Measurements from ENCODE around the gene CPD. TPM values are rescaled to one million over a fixed set of nuclear protein-coding genes. Genes with fewer than 3 reads are reported as not detected.
"Not testable (repeated sequence)": the region's sequence is repeated elsewhere in the genome, so short reads cannot be mapped to it uniquely, and the experiment has no call there.

Gene CPD
- total RNA-seq, 4 donors from 2014 or later, result 20.8 to 32.4 (median 28.0) TPM

DNA sequence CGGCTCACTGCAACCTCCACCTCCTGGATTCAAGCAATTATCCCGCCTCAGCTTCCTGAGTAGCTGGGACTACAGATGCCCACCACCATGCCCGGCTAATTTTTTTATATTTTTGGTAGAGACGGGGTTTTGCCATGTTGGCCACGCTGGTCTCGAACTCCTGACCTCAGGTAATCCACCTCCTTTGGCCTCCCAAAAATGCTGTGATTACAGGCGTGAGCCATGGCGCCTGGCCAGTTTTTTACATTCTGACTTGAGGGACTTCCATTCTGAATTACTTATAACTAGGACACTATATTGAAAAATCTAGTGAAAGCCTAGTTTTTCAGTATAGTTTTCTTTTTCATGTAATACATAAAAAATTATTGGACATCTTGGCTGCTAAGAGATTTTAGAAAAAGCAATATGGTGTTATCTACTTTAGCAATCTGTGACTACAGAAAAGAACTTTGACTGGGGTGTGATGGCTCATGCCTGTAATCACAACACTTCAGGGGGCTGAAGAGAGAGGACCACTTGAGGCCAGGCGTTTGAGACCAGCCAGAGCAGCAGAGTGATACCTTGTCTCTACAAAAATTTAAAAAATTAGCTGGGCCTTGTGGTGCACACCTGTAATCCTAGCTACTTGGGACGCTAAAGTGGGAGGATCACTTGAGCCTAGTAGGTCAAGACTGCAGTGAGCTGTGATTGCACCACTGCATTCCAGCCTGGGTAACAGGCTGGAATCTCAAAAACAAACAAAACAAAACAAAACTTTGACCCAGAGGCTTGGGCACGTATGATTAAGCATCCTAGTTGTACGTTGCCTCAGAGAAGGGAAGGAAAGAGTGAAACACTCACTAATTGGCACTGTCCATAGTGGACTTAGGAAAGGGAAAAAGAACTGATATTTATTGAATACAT, 71.6 kb downstream of the CPD start:
- no peaks in the 10 kb centered on the region for H3K9me3 ChIP-seq
- no peak overlapping the region for H3K4me3 ChIP-seq
- intact Hi-C loops (cut with DNase I; ENCODE audit: low total_unique reads) (no loop called here), in situ Hi-C loops (cut with MboI; ENCODE audit: low sequenced_read_pairs in 4 of 4) (no loop called here)
- no peak overlapping the region for H3K27ac ChIP-seq
- H3K36me3 ChIP-seq, result peaks cover 0 to 24% of the 10 kb centered on the region in 2 donors
- no peaks in the 10 kb centered on the region for H3K27me3 ChIP-seq
- peaks cover 12 to 23% of the 10 kb centered on the region in 2 donors for H3K4me1 ChIP-seq
- no peak for ATAC-seq
- no peak for DNase-seq
- TF ChIP-seq, protein P1, sequence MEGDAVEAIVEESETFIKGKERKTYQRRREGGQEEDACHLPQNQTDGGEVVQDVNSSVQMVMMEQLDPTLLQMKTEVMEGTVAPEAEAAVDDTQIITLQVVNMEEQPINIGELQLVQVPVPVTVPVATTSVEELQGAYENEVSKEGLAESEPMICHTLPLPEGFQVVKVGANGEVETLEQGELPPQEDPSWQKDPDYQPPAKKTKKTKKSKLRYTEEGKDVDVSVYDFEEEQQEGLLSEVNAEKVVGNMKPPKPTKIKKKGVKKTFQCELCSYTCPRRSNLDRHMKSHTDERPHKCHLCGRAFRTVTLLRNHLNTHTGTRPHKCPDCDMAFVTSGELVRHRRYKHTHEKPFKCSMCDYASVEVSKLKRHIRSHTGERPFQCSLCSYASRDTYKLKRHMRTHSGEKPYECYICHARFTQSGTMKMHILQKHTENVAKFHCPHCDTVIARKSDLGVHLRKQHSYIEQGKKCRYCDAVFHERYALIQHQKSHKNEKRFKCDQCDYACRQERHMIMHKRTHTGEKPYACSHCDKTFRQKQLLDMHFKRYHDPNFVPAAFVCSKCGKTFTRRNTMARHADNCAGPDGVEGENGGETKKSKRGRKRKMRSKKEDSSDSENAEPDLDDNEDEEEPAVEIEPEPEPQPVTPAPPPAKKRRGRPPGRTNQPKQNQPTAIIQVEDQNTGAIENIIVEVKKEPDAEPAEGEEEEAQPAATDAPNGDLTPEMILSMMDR (IDR thresholded peaks at IDR 0.05 in 4 of 5, conservative IDR thresholded peaks at IDR 0.05 in 1 of 5), result no peak
- no peak for TF ChIP-seq POLR2A (IDR thresholded peaks at IDR 0.05)

DNA sequence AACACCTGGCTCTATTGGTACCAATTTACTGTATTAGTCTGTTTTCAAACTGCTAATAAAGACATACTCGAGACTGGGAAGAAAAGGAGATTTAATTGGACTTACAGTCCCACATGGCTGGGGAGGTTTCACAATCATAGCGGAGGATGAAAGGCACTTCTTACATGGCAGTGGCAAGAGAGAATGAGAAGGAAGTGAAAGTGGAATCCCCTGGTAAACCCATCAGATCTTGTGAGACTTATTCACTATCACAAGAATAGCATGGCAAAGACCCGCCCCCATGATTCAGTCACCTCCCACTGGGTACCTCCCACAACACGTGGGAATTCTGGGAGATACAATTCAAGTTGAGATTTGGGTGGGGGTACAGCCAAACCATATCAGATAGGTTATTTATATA, 75.9 kb downstream of the CPD start:
- in situ Hi-C loops (cut with MboI; ENCODE audit: low sequenced_read_pairs in 4 of 4) (no loop called here), intact Hi-C loops (cut with DNase I; ENCODE audit: low total_unique reads) (no loop called here)
- Histone ChIP-seq H3K27ac (no peak overlapping the region), H3K4me1 (peaks cover 6 to 13% of the 10 kb centered on the region in 2 donors), H3K4me3 (no peak overlapping the region), H3K9me3 (no peaks in the 10 kb centered on the region), H3K36me3 (peaks cover 0 to 40% of the 10 kb centered on the region in 2 donors), H3K27me3 (no peaks in the 10 kb centered on the region)
- TF ChIP-seq, protein P1 (IDR thresholded peaks at IDR 0.05 in 4 of 5, conservative IDR thresholded peaks at IDR 0.05 in 1 of 5), result no peak
- TF ChIP-seq POLR2A (IDR thresholded peaks at IDR 0.05), result no peak
- ATAC-seq (no peak), DNase-seq (no peak)

DNA sequence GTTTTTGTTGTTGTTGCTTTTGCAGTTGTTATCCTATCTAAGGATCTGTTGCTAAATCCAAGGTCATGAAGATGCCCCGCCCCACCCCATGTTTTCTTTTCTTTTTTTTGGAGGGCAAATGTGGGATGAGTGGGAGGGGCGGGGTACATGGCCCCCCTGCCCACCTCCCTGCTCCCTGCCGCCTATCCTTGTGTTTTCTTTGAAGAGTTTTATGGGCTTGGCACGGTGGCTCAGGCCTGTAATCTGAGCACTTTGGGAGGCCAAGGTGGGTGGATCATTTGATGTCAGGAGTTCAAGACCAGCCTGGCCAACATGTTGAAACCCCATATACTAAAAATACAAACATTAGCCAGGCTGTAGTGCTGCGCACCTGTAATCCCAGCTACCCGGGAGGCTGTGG, 79.6 kb downstream of the CPD start:
- H3K9me3 ChIP-seq, result no peaks in the 10 kb centered on the region
- in situ Hi-C loops (cut with MboI; ENCODE audit: low sequenced_read_pairs in 4 of 4), result no loop called here
- H3K4me1 ChIP-seq, result no peaks in the 10 kb centered on the region
- no peak overlapping the region for H3K4me3 ChIP-seq
- ATAC-seq (no peak), DNase-seq (no peak)
- no peaks in the 10 kb centered on the region for H3K27me3 ChIP-seq
- no peak for TF ChIP-seq POLR2A (IDR thresholded peaks at IDR 0.05)
- TF ChIP-seq, protein P1 (IDR thresholded peaks at IDR 0.05 in 4 of 5, conservative IDR thresholded peaks at IDR 0.05 in 1 of 5), result no peak
- intact Hi-C loops (cut with DNase I; ENCODE audit: low total_unique reads), result no loop called here
- H3K27ac ChIP-seq, result no peak overlapping the region
- H3K36me3 ChIP-seq, result peaks cover 0 to 61% of the 10 kb centered on the region in 2 donors

DNA sequence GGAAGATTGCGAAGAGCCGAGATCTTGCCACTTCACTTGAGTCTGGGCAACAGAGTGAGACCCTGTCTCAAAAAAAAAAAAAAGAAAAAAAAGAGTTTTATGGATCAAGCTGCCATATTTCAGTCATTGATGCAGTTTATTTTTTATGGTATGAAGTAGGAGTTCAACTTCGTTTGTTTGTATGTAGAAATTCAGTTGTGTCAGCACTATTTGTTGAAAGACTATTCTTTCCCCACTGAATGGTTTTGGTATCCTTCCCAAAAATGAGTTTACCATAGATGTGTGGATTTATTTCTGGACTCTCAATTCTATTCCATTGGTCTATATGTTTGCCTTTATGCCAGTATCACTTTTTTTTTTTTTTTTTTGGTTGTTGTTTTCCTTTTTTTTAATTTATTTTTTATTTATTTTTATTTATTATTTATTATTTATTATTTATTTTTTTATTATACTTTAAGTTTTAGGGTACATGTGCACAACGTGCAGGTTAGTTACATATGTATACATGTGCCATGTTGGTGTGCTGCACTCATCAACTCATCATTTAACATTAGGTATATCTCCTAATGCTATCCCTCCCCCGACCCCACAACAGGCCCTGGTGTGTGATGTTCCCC, 80.2 kb downstream of the CPD start:
- in situ Hi-C loops (cut with MboI; ENCODE audit: low sequenced_read_pairs in 4 of 4); H3K27me3 ChIP-seq; DNase-seq; intact Hi-C loops (cut with DNase I; ENCODE audit: low total_unique reads); ATAC-seq; H3K9me3 ChIP-seq; H3K27ac ChIP-seq; H3K4me3 ChIP-seq; H3K4me1 ChIP-seq: not testable (repeated sequence)
- peaks cover 0 to 56% of the 10 kb centered on the region in 2 donors for H3K36me3 ChIP-seq

DNA sequence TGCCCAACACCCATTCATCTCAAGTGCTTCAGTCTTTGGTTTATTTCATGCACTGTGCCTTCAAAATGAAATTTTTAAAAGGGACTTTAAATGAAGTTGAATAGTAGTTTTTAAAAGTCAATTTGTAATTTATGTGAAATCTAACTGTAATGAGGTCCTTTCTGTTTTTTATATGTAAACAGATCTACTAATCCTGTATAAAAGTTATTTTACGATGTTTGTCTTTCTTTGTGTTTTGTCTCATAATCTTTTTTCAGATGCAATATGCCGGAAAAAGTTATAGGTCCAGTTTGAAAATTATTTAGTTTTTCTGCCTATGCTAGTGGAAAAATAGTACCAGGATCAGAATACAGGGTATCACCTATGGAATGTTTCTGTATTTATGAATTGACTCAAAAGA, 89.7 kb downstream of the CPD start:
- in situ Hi-C loops (cut with MboI; ENCODE audit: low sequenced_read_pairs in 4 of 4) (no loop called here), intact Hi-C loops (cut with DNase I; ENCODE audit: low total_unique reads) (no loop called here)
- no peak overlapping the region for H3K4me3 ChIP-seq
- H3K27ac ChIP-seq, result no peak overlapping the region
- H3K36me3 ChIP-seq, result peaks cover 0 to 12% of the 10 kb centered on the region in 2 donors
- no peaks in the 10 kb centered on the region for H3K9me3 ChIP-seq
- H3K27me3 ChIP-seq, result no peaks in the 10 kb centered on the region
- no peaks in the 10 kb centered on the region for H3K4me1 ChIP-seq
- no peak for TF ChIP-seq POLR2A (IDR thresholded peaks at IDR 0.05)
- TF ChIP-seq, protein P1 (IDR thresholded peaks at IDR 0.05 in 4 of 5, conservative IDR thresholded peaks at IDR 0.05 in 1 of 5), result no peak
- DNase-seq, result no peak
- ATAC-seq, result no peak

Measured in gastrocnemius medialis (tissue), 4 donors.